CD4-positive, CD25-positive, alpha-beta regulatory T cell (primary cell): ENCODE measurements around the gene CWC27. TPM values are rescaled to one million over a fixed set of nuclear protein-coding genes. Genes with fewer than 3 reads are reported as not detected.

ENCODE experiments used
- ATAC-seq, 2 donors: fragments of 150-1000 bp; cut with Tn5 transposase; one replicate each; pipeline ENCODE4 v1.10.0; 2021; ENCODE audit warnings: low read depth in 2 of 2, moderate number of reproducible peaks in 2 of 2, moderate library complexity in 1 of 2
- DNase-seq, 3 donors: peaks; one replicate each; pipeline versions ENCODE4 v3.0.0 to v3.0.0-alpha.2; 2012 to 2022; ENCODE audit warnings: mixed read lengths in 1 of 3
- H3K27ac ChIP-seq: one replicate; pipeline ENCODE4 v1.7.0; 2013; ENCODE audit warnings: mild to moderate bottlenecking, low read length; ENCODE audit not compliant: insufficient read depth, poor library complexity, severe bottlenecking
- H3K27me3 ChIP-seq: one replicate; pipeline ENCODE4 v1.7.0; 2013; ENCODE audit warnings: low read length; ENCODE audit not compliant: control insufficient read depth, insufficient read depth
- H3K36me3 ChIP-seq: one replicate; pipeline ENCODE4 v1.7.0; 2013; ENCODE audit warnings: mild to moderate bottlenecking, low read length, moderate library complexity; ENCODE audit not compliant: control insufficient read depth, insufficient read depth
- H3K4me1 ChIP-seq: 2 replicates; pipeline ENCODE4 v1.7.0; 2013; ENCODE audit warnings: mild to moderate bottlenecking, low read length; ENCODE audit not compliant: insufficient read depth, control insufficient read depth, poor library complexity, severe bottlenecking
- H3K4me3 ChIP-seq: one replicate; pipeline ENCODE4 v1.7.0; 2013; ENCODE audit warnings: low read depth, mild to moderate bottlenecking, low read length, moderate library complexity
- H3K9me3 ChIP-seq, 2 experiments: 1 replicate in 1 of 2; 2 replicates in 1 of 2; pipeline ENCODE4 v1.7.0; 2013; ENCODE audit warnings: low read length in 2 of 2, mild to moderate bottlenecking in 1 of 2, moderate library complexity in 1 of 2; ENCODE audit not compliant: control insufficient read depth in 2 of 2
- H3K27ac Mint-ChIP-seq, 3 donors: one replicate each; pipeline ENCODE4 v1.8.0; 2020 to 2022; ENCODE audit warnings: mild to moderate bottlenecking in 3 of 3, mixed read lengths in 3 of 3, moderate library complexity in 2 of 3
- H3K27me3 Mint-ChIP-seq: one replicate; pipeline ENCODE4 v1.8.0; 2022; ENCODE audit warnings: mild to moderate bottlenecking, mixed read lengths
- H3K36me3 Mint-ChIP-seq: one replicate; pipeline ENCODE4 v1.8.0; 2020; ENCODE audit warnings: mixed read lengths
- H3K4me1 Mint-ChIP-seq, 4 donors: one replicate each; pipeline ENCODE4 v1.8.0; 2020 to 2022; ENCODE audit warnings: mixed read lengths in 4 of 4, mild to moderate bottlenecking in 1 of 4
- H3K4me3 Mint-ChIP-seq, 4 donors: one replicate each; pipeline ENCODE4 v1.8.0; 2020 to 2022; ENCODE audit warnings: mild to moderate bottlenecking in 4 of 4, mixed read lengths in 4 of 4, moderate library complexity in 3 of 4
- H3K9me3 Mint-ChIP-seq, 7 donors: one replicate each; pipeline ENCODE4 v1.8.0; 2020 to 2022; ENCODE audit warnings: mixed read lengths in 7 of 7, mild to moderate bottlenecking in 3 of 7, moderate library complexity in 2 of 7
- polyA plus RNA-seq, 4 donors: library from polyadenylated mRNA; unstranded; fragments of 300-500 nt; fragmentation: Illumina TruSeq; gene quantifications; one replicate each; pipeline ENCODE4 v1.2.3, GENCODE V29; 2021
- total RNA-seq: library from RNA; stranded (reverse); gene quantifications from one replicate; pipeline ENCODE4 v1.2.3, GENCODE V29; 2022

Gene CWC27
- total and polyA plus RNA-seq, 5 donors from 2014 or later: 22.4 to 33.4 (median 27.6) TPM

GRCh38 chr5:64767959-64768357 lies 772 bp upstream of the CWC27 start:
- H3K4me1 Mint-ChIP-seq: peaks cover 19 to 74% (median 58%) of the 10 kb centered on the region in 4 donors
- H3K27me3 Mint-ChIP-seq: no peaks in the 10 kb centered on the region
- peak in 1 of 3 donors; percentile 63 for DNase-seq
- Histone ChIP-seq H3K9me3 (no peaks in the 10 kb centered on the region), H3K27ac (peak overlapping the region; percentile 79), H3K4me1 (peaks cover 35% of the 10 kb centered on the region), H3K27me3 (no peaks in the 10 kb centered on the region), H3K4me3 (peak overlapping the region; percentile 99), H3K36me3 (peaks cover 7% of the 10 kb centered on the region)
- H3K9me3 Mint-ChIP-seq: peaks cover 0 to 1% (median 0%) of the 10 kb centered on the region in 7 donors
- H3K36me3 Mint-ChIP-seq: peaks cover 8% of the 10 kb centered on the region
- peak overlapping the region; percentile 95 to 100 (median 98) for H3K4me3 Mint-ChIP-seq
- ATAC-seq: peak in 1 of 2 donors; percentile 1
- H3K27ac Mint-ChIP-seq: peak overlapping the region; percentile 98 to 99 (median 98)

- ATAC-seq: no peak
- Mint-ChIP-seq H3K4me1 (peaks cover 24 to 75% (median 59%) of the 10 kb centered on the region in 4 donors), H3K4me3 (peak overlapping the region; percentile 95 to 100 (median 98)), H3K36me3 (peaks cover 3% of the 10 kb centered on the region), H3K27me3 (no peaks in the 10 kb centered on the region), H3K9me3 (peaks cover 0 to 1% (median 0%) of the 10 kb centered on the region in 7 donors), H3K27ac (peak overlapping the region in 2 of 3 donors; percentile 98 to 99)
- DNase-seq: no peak
- H3K4me1 ChIP-seq: peaks cover 35% of the 10 kb centered on the region
- no peak overlapping the region for H3K27ac ChIP-seq
- peak overlapping the region; percentile 99 for H3K4me3 ChIP-seq
- H3K9me3 ChIP-seq: no peaks in the 10 kb centered on the region
- peaks cover 2% of the 10 kb centered on the region for H3K36me3 ChIP-seq
- H3K27me3 ChIP-seq: no peaks in the 10 kb centered on the region
These were observed 1.1 kb downstream of the CWC27 start for GRCh38 chr5:64769855-64770254.

GRCh38 chr5:64771736-64772135 lies 3.0 kb downstream of the CWC27 start:
- H3K9me3 ChIP-seq: no peaks in the 10 kb centered on the region
- peaks cover 0 to 1% (median 0%) of the 10 kb centered on the region in 7 donors for H3K9me3 Mint-ChIP-seq
- H3K4me3 ChIP-seq: no peak overlapping the region
- peak overlapping the region in 2 of 4 donors; percentile 87 to 95 for H3K4me3 Mint-ChIP-seq
- H3K27me3 ChIP-seq: no peaks in the 10 kb centered on the region
- no peak for DNase-seq
- peak overlapping the region in 1 of 3 donors; percentile 30 for H3K27ac Mint-ChIP-seq
- H3K36me3 Mint-ChIP-seq: peaks cover 10% of the 10 kb centered on the region
- H3K27me3 Mint-ChIP-seq: no peaks in the 10 kb centered on the region
- no peak overlapping the region for H3K27ac ChIP-seq
- H3K36me3 ChIP-seq: peaks cover 15% of the 10 kb centered on the region
- peaks cover 30% of the 10 kb centered on the region for H3K4me1 ChIP-seq
- no peak for ATAC-seq
- peaks cover 30 to 67% (median 52%) of the 10 kb centered on the region in 4 donors for H3K4me1 Mint-ChIP-seq

GRCh38 chr5:64773533-64773932 lies 4.8 kb downstream of the CWC27 start:
- no peak overlapping the region for H3K4me3 ChIP-seq
- no peak for DNase-seq
- Mint-ChIP-seq H3K27ac (no peak overlapping the region), H3K36me3 (peaks cover 7% of the 10 kb centered on the region), H3K4me3 (peak overlapping the region in 1 of 4 donors; percentile 20), H3K27me3 (no peaks in the 10 kb centered on the region), H3K4me1 (peaks cover 25 to 52% (median 43%) of the 10 kb centered on the region in 4 donors), H3K9me3 (no peaks in the 10 kb centered on the region)
- no peaks in the 10 kb centered on the region for H3K27me3 ChIP-seq
- H3K27ac ChIP-seq: no peak overlapping the region
- peaks cover 15% of the 10 kb centered on the region for H3K36me3 ChIP-seq
- ATAC-seq: no peak
- H3K4me1 ChIP-seq: peaks cover 15% of the 10 kb centered on the region
- no peaks in the 10 kb centered on the region for H3K9me3 ChIP-seq

GRCh38 chr5:64775291-64775690 lies 6.6 kb downstream of the CWC27 start:
- Histone ChIP-seq H3K4me1 (peaks cover 2% of the 10 kb centered on the region), H3K9me3 (no peaks in the 10 kb centered on the region), H3K27ac (no peak overlapping the region), H3K36me3 (peaks cover 18% of the 10 kb centered on the region), H3K27me3 (no peaks in the 10 kb centered on the region), H3K4me3 (no peak overlapping the region)
- Mint-ChIP-seq H3K27me3 (no peaks in the 10 kb centered on the region), H3K27ac (no peak overlapping the region), H3K36me3 (peaks cover 18% of the 10 kb centered on the region), H3K4me3 (peak overlapping the region in 1 of 4 donors; percentile 55), H3K9me3 (no peaks in the 10 kb centered on the region), H3K4me1 (peaks cover 31 to 47% (median 40%) of the 10 kb centered on the region in 4 donors)
- ATAC-seq (no peak), DNase-seq (no peak)

GRCh38 chr5:64784451-64785025 lies 15.8 kb downstream of the CWC27 start:
- Mint-ChIP-seq H3K4me1 (peaks cover 6 to 11% (median 8%) of the 10 kb centered on the region in 4 donors), H3K4me3 (no peak overlapping the region), H3K36me3 (peaks cover 13% of the 10 kb centered on the region), H3K27me3 (no peaks in the 10 kb centered on the region), H3K9me3 (no peaks in the 10 kb centered on the region), H3K27ac (no peak overlapping the region)
- Histone ChIP-seq H3K27ac (no peak overlapping the region), H3K27me3 (no peaks in the 10 kb centered on the region), H3K4me3 (no peak overlapping the region), H3K4me1 (no peaks in the 10 kb centered on the region), H3K9me3 (no peaks in the 10 kb centered on the region), H3K36me3 (peaks cover 11% of the 10 kb centered on the region)
- ATAC-seq: peak; percentile 74 to 81
- peak; percentile 57 to 85 (median 69) for DNase-seq

GRCh38 chr5:64786372-64786771 lies 17.6 kb downstream of the CWC27 start:
- Histone ChIP-seq H3K4me1 (no peaks in the 10 kb centered on the region), H3K27ac (no peak overlapping the region), H3K36me3 (peaks cover 18% of the 10 kb centered on the region), H3K4me3 (no peak overlapping the region), H3K9me3 (no peaks in the 10 kb centered on the region), H3K27me3 (no peaks in the 10 kb centered on the region)
- peaks cover 15% of the 10 kb centered on the region for H3K36me3 Mint-ChIP-seq
- no peaks in the 10 kb centered on the region for H3K9me3 Mint-ChIP-seq
- ATAC-seq (no peak), DNase-seq (no peak)
- no peak overlapping the region for H3K4me3 Mint-ChIP-seq
- H3K27ac Mint-ChIP-seq: no peak overlapping the region
- H3K4me1 Mint-ChIP-seq: peaks cover 0 to 11% (median 2%) of the 10 kb centered on the region in 4 donors
- no peaks in the 10 kb centered on the region for H3K27me3 Mint-ChIP-seq

- Histone ChIP-seq H3K4me1 (no peaks in the 10 kb centered on the region), H3K4me3 (no peak overlapping the region), H3K27me3 (no peaks in the 10 kb centered on the region), H3K27ac (no peak overlapping the region), H3K9me3 (no peaks in the 10 kb centered on the region), H3K36me3 (peaks cover 23% of the 10 kb centered on the region)
- ATAC-seq (no peak), DNase-seq (no peak)
- H3K27ac Mint-ChIP-seq: no peak overlapping the region
- peaks cover 17% of the 10 kb centered on the region for H3K36me3 Mint-ChIP-seq
- no peaks in the 10 kb centered on the region for H3K27me3 Mint-ChIP-seq
- H3K9me3 Mint-ChIP-seq: no peaks in the 10 kb centered on the region
- H3K4me1 Mint-ChIP-seq: peaks cover 0 to 11% (median 2%) of the 10 kb centered on the region in 4 donors
- no peak overlapping the region for H3K4me3 Mint-ChIP-seq
These were observed 19.4 kb downstream of the CWC27 start for GRCh38 chr5:64788156-64788555.
